HG03135 (cell line): ENCODE data around the gene TRERF1.

ENCODE experiments used
- ATAC-seq: cut with Tn5 transposase; IDR thresholded peaks from one replicate; pipeline ENCODE4 v1.9.1; 2021; ENCODE audit warnings: mild to moderate bottlenecking, moderate library complexity; ENCODE audit not compliant: unreplicated experiment

TRERF1 gene

DNA sequence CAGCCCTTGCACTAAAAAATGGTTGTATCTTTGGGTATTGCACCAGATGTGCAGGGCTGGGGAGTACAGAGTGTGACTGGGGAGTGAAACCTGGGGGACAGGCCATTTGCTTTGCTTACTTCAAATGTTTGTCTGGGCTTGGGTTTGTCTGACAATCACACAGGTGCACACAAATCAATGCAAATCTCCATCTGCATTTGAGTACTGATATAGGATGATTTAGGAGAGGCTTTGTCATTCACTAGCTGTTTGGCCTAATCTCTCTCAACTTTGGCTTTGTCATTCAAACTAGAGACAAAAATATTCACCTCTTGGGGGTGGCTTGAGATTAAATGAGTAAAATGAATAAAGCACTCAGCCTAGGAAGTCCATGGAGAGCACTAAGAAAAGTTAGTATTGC is 274.7 kb downstream of the TRERF1 start:
- ATAC-seq, result no peak

DNA sequence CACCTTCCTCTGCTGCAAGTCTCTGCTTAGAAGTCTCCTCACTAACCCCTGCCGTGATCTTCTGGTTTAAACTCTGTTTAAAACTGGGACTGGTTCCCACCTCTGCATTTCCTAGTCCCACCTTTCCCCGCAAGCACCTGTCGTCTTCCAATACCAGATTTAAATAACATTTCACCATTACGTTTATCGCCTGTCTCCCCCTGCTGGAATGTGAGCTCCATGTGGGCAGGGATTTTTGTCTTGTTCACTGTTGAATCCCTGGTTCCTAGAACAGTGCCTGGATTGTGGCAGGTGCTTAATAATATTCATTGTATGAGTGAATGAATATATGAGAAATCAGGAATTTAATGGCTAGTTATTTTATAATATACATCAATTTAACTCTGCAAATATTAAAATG is 275.9 kb downstream of the TRERF1 start:
- no peak for ATAC-seq
